Stimulated activated CD4-positive, alpha-beta T cell treated with anti-CD3 and anti-CD28 coated beads, Interleukin-15, amount 100 ng/mL, for 1 hour (primary cell): ENCODE data around the gene LAMA3.

Source experiments
- DNase-seq, 2 donors: peaks; one replicate each; pipeline ENCODE4 v3.0.0-alpha.2; 2020; ENCODE audit warnings: low read depth in 1 of 2, low spot score in 1 of 2

The LAMA3 gene

DNA sequence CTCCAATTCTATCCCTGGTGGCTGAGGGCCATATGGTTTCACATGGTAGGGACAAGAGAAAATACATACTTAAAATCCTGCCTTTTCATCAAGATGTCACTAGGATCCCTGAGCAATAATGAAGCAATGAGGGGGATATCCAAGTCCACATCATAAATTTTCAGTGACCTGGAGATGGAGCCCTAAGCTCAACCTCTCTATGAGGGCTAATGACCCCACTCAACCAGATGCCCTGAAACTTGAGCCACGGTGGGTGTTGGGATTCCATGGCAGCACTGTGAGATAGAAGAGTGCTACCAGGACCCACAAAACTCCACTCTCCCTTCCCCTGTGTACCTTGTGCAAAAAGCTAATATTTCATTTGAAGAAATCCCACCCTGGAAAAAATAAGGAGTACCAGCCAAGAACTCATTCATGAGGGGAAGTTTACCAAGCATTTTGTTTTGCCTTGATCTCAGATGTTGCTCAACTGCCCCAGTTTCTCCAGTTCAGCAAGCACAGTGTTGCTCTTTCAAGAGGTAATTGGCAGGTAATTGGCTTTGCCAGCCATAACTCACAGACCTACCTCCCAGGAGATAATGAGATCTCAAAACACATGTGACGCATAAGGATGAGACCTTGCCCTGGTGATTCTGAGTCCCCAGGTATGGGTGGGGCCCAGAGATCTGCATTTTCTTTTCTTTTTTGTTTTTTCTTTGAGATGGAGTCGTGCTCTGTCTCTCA, 274.4 kb downstream of the LAMA3 start:
- no peak for DNase-seq

GRCh38 chr18:23964282-23965238, 275.3 kb downstream of the LAMA3 start:
- peak in 1 of 2 donors; percentile 22 for DNase-seq

DNA sequence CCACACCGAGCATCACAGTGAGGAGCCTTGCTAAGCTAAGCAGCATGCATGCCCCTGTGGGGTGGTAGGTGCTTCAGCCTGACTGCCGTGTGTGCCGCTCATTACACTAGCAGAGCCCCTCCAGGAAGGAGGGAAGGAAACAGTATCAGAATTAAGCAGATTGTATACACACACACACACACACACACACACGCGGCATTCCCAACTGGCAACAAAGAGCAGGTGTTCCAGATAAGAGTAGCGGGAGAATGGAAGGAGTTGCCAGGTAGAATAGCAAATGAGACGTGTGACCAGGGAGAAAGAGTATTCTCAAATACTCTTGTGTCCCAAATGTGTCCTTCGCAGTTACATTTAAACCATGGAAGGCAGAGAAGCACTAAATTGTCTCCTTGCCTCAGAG, 277.7 kb downstream of the LAMA3 start:
- DNase-seq = no peak

GRCh38 chr18:23967321-23968089, 278.3 kb downstream of the LAMA3 start:
- no peak for DNase-seq

DNA sequence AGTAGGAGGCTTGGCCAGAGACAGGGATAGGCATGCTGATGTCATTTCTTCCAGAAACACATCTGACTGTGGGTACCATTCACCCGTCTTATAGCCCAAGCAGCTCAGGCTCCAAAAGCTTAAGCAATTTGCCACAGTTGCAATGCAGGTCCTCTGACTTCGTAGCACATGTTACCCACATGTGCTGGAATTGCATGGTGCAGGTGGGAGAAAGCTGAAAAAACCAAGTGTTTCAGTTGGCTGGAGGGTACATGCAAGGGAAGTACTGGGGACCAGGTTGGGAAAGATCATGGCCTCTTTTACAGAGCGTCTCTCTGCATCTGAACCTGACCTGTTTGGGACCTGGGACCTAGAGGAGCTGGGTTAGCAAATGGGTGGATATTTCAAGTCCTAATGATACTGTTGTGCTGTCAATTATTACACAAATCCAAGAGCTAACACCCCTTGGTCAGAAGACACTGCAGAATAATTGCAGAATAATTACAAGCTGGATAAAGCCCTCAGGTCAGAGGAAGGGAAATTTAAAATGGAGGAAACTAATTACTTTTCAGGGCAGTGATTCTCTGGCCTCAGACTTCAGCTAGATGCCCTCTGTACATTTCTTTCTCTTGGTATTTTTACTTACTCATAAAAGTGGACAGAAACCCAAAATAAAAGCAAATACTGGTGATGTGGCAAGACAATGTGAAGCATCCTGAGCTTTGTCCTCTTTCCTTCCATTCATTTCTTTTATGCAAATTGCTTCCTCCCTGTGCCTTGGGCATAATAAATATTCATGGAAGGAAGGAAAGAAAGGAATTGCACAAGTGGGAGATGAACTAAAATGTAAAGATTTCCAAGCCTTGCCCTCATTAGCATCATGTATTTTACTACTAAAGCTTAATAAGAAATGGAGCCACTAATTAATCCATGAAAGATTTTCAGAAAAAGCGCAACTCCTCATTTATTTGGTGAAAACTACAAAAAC, 279.7 kb downstream of the LAMA3 start:
- no peak for DNase-seq

- no peak for DNase-seq
Observed at GRCh38 chr18:23969664-23970063, 280.4 kb downstream of the LAMA3 start.

DNA sequence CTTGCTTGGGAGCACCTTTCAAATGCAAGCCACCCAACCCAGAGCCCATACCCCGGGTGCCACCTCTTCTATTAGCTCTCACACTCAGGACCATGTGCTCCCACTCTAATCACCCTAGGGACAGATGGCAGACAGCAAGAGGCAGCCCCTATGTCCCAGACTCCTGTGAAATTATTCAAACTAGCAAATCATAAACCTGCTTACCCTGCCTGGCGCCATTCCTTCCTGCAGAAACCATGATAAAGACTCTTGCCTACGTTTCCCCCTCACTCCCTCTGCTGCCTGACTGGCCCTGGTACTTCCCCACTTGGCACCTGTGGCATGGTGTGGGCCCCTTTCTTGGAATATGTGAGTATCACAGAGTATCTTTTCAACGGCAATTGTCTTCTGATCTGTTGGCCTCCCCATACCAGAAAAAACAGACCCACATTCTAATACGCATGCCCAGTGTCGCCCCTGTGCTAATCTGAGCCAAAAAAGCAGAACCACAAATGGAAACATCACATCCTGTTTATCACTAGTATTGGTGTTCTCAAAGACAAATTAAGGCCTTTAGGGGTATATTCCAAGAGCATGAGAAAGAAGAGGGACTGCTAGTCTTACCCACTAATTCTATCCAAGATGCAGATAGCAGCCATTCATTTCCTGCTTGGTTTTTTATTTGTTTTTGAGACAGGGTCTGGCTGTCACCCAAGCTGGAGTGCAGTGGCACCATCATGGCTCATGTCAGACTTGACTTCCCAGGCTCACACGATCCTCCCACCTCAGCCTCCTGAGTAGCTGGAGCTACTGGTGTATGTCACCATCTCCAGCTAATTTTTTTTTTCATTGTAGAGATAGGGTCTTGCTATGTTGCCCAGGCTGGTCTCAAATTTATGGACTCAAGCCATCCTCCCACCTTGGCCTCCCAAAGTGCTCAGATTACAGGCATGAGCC, 281.2 kb downstream of the LAMA3 start:
- DNase-seq = peak in 1 of 2 donors; percentile 49

- no peak for DNase-seq
Observed at GRCh38 chr18:23971097-23971440, 281.8 kb downstream of the LAMA3 start.

GRCh38 chr18:23971666-23972230, 282.5 kb downstream of the LAMA3 start:
- no peak for DNase-seq

DNA sequence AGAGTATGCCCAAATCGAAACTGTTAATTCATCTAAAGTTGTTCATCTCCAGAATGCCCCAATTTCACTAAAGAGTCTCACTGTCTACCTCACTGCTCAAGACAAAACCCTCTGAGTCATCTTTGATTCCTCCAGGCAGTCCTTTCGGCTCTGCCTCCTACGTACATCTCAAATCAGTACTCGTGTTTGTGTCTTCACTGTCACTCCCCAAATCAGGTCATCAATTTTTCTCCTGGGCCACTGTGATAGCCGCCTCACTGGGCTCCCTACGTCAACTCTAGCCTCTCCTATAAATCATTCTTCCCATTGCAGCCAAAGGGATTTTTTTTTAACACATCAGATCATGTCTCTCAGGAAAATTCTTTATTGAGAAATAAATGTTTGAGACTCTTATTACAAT, 283.2 kb downstream of the LAMA3 start:
- DNase-seq = no peak

GRCh38 chr18:23977103-23977502, 287.9 kb downstream of the LAMA3 start:
- no peak for DNase-seq

- DNase-seq = no peak
Observed at GRCh38 chr18:23977719-23978483, 288.6 kb downstream of the LAMA3 start.

DNA sequence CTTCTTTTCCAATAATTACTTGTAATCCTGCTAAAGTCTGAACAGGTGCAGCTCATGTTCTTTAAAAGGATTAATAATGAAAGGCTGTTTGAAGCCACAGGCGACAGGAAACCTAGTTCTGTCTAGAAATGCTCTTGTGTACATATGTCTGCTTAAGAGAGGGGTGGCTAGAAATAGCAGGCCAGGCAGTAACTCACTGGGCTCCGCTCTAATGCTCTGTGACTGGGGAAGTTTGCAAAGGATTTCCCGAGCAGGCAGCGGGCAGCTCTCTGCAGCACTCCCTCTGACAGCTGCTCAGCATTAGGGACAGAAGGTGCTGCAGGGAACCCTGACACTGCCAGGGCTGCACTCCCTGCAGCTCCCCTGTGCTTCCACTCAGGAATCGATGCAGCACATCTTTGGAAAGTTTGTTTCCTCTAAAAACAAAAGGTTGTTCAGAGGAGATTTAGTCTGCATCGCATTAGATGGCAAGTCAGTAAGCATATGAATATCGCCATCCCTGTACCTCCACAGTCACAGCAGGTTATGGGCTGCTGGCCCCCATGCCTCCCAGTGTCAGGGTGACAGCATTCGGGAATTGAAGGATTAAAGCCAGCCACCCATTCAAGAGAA, 292.2 kb downstream of the LAMA3 start:
- DNase-seq = no peak

GRCh38 chr18:23982155-23983079, 293.2 kb downstream of the LAMA3 start:
- no peak for DNase-seq

DNA sequence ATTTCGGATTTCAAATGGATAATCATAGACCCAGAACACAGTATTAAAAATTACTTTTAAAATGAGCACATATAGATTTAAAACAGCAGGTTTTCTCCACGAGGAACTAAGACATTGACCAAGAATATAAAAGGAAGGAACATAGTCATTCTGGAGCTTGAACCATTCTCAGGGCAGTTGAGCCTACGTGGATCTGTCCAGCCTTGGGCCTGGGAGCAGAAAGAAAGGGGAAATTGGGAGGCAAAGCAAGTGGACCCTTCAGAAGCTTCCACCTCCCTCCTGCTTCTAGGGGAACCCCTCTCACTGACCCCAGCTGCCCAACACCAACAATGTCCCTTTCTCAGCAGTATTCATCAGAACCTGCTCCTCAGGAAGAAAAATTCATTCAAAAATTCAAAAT, 293.9 kb downstream of the LAMA3 start:
- no peak for DNase-seq

- no peak for DNase-seq
Observed at GRCh38 chr18:23986600-23987359, 297.5 kb downstream of the LAMA3 start.
